Left colon (tissue), 2 donors: ENCODE data around the gene ZNF383. TPM values are rescaled to one million over a fixed set of nuclear protein-coding genes. Genes with fewer than 3 reads are reported as not detected.
"Not testable (repeated sequence)": the region's sequence is repeated elsewhere in the genome, so short reads cannot be mapped to it uniquely, and the experiment has no call there.

Experiments
- ATAC-seq: fragments of 200-7000 bp; cut with Tn5 transposase; one replicate; pipeline ENCODE4 v1.9.1; 2020; ENCODE audit warnings: mild to moderate bottlenecking, moderate library complexity
- DNase-seq, 2 donors: peaks; one replicate each; pipeline ENCODE4 v3.0.0-alpha.2; 2020
- intact Hi-C, 2 donors: fragments of 100-400 bp; cut with DNase I in 1 of 2; cut with micrococcal nuclease in 1 of 2; formaldehyde crosslinking; loops; one replicate each; pipeline versions ENCODE4 v1.11.2 to v1.14.0; 2022; cut with DNase I, micrococcal nuclease
- total RNA-seq, 2 donors: library from RNA; stranded (reverse); fragmentation: NEBNext Ultra II Directional; extraction: Animal tissue kit (Norgen Biotek cat#: 25700); gene quantifications; one replicate each; pipeline ENCODE4 v1.2.1, GENCODE V29; 2021
- donor health status: DM: no; HTN: no; CAD: no.
- donor health status: DM: yes; HTN: yes; CAD: no.

ZNF383 gene
- total RNA-seq, 2 donors from 2014 or later: 8.4 to 9.0 TPM

DNA sequence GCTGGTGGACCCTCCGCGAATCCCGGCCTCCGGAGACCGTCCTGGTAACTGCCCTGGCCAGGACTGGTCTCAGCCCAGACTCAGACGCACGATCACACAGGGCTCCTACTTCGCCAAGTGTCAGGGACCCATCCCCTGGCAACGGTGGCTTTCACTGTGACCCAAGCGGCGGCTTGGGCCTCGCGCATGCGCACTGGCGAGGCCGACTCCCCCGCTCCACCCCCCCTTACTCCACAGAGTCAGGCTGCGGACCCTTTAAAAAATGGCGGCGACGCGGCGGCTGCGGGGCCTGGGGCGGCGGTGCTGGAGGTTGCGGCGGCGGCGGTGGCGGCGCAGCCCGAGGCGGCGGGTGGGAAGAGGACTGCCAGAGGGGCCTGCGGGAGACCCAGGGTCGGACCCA lies 66.0 kb downstream of the ZNF383 start:
- intact Hi-C loops, ATAC-seq, DNase-seq: not testable (repeated sequence)

GRCh38 chr19:37289229-37289628 lies 71.2 kb downstream of the ZNF383 start:
- DNase-seq, intact Hi-C loops, ATAC-seq: not testable (repeated sequence)

DNA sequence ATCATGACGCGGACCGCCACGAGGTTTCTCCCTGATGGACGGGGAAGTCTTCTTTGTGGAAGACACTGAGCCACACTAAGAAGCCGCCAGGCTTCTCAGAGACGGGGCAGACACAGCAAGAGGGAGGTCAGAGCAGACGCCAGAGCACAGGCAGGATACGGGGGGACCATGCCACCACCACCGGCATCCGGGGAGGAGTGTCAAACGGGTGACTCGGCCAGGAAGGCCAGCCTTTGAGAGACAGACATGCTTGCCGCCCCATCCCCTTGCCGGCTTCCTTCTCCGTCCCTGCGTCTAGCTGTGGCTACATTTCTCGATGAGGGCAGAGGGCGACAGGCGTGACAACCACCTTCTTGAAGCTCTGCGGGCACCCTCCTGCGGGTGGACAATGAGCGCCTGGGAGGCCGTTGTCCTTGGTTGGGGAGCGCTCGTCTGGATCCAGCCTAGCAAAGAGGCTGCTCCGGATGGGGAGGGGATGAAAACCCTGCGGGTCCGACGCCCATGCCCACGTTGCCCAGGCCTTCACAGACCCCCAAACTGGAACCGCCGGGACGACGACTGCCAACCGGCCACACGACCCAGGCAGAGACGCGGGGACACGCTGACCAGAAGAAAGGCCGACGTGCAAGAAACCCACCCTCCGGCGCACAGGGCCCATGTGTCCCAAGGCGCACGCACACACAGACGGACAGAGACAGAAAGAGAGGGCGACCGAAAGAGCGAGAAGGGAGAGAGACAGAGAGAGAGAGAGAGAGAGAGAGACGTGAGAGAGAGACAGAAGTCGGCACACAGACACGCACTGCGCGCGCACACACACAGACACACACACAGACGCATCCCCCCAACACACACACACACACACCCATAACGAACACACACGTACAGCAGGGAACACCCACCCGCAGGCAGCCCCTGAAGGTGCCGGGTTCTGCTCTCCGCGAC lies 75.3 kb downstream of the ZNF383 start:
- intact Hi-C loops, ATAC-seq: not testable (repeated sequence)
- DNase-seq: peak in 1 of 2 donors; percentile 42

DNA sequence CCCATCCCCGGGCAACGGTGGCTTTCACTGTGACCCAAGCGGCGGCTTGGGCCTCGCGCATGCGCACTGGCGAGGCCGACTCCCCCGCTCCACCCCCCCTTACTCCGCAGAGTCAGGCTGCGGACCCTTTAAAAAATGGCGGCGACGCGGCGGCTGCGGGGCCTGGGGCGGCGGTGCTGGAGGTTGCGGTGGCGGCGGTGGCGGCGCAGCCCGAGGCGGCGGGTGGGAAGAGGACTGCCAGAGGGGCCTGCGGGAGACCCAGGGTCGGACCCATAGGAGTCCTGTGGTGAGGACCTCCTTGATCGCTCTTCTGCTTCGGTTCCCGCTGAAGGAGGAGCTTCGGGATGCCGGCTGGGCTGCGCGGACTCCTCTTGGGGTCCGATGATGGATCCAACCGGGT lies 76.2 kb downstream of the ZNF383 start:
- DNase-seq: peak in 1 of 2 donors; percentile 36
- ATAC-seq, intact Hi-C loops: not testable (repeated sequence)

Other genes starting within 250 kb of the ZNF383 start
- gene ZNF420, start 139.8 kb upstream of the ZNF383 start, total RNA-seq: 1 to 10 TPM; 6.4 to 6.7 TPM
- gene ZNF585A, start 45.5 kb upstream of the ZNF383 start, total RNA-seq: 10 to 100 TPM in 1 of 2 donors, 1 to 10 TPM in 1; 7.6 to 10.3 TPM
- 10 to 100 TPM; 12.1 to 13.1 TPM for gene ZNF585B, start 7.7 kb upstream of the ZNF383 start, total RNA-seq
- 1 to 10 TPM; 3.9 to 5.3 TPM for gene ZNF527, start 152.9 kb downstream of the ZNF383 start, total RNA-seq
- gene ZNF569, start 249.2 kb downstream of the ZNF383 start, total RNA-seq: 1 to 10 TPM; 1.4 to 1.6 TPM